ENCODE measurements around the gene DAP. TPM values are rescaled to one million over a fixed set of nuclear protein-coding genes. Genes with fewer than 3 reads are reported as not detected.
"Not testable (repeated sequence)": the region's sequence is repeated elsewhere in the genome, so short reads cannot be mapped to it uniquely, and the experiment has no call there.

The DAP gene
- total RNA-seq, 1 donor from 2014 or later: 17.9 TPM

DNA sequence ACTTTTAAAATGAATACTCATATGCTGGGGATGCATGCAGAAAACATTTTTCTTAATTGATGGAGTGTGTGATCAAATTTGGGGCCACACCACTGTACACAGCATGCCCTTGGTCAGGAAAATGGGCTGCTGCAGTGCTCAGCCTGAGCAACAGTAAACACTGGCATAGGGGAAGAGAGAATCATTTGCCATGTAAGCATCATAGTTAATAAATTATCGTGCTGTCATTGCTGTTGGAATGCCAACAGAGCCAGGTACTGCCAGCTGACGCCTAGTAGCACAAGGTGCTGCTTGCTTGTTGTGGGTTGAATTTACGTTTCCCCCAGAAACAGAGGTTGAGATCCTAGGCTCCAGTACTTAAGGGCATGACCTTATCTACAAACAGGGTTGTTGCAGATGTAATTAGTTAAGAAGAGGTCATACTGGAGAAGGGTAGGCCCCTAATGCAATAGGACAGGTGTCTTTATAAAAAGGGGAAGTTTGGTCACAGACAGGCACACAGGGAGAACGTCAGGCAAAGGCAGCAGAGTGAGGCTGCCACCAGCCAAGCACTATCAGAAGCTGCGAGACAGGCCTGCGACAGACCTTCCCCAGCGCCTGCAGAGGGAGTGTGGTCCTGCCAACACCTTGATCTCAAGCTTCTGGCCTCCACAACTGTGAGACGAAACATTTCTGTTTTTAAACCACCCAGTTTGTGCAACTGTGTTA is 25.3 kb downstream of the DAP start:
- no peak for DNase-seq (ENCODE audit: low read depth)

DNA sequence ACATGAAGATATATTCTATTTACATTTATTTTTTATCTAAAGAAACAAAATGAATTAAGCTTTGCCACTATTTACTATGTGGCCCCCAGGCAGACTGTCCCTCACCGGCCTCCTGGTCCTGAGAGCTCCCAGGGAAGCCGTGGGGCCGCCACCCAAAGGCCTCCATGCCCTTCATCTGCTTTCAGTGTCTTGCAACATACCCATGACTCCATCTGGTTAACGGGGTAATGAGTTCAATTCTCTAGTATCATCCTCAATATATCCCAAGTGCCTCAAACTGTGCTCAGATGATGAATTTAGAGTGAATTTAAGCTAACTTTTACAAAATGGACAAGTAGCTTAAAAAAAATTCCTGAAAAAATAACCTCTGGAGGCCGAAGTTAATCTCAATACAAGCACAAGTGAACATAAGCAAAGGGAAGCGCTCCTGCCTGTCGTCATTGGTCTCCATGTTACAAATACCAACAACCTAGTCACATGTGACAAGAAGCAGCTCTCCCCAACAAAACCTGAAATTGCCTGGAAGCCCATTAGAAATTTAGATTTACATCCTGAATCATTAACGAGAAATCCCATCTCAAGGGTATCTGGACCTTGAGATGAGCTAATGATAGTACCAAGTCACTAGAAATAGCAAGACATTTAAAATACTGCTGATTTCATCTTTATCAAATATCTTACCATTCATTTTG is 26.1 kb downstream of the DAP start:
- DNase-seq (ENCODE audit: low read depth): no peak

DNA sequence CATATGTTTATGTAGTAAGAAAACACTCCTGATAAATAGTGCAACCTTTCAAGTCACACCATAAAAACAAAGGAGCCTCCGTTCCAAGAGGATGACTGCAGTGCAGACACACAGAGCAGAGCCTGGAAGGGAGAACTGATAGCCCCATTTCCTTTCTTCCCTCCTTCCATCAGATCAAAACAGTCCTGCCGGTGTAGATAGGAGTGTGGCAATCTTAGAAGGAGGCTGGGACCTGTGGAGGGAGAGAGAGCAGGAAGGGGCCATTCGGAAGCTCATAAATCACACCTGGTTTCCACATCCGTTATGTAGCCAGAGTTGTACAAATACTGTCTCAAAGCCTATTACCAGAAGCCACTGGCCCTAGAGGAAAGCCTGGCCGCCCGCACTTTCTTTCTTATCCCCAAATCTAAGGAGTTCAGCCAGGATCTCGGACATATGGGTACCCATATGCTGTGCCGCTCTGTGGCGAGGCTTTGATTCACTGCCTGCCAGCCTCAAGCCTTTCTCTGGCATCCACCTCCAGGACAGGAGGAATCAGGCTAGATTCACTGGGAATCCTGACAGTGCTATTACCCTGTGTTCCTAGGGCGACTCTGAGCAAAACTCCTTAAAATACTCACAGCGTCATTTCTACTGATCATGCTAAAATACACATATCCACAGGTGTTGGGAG is 26.9 kb downstream of the DAP start:
- no peak for DNase-seq (ENCODE audit: low read depth)

DNA sequence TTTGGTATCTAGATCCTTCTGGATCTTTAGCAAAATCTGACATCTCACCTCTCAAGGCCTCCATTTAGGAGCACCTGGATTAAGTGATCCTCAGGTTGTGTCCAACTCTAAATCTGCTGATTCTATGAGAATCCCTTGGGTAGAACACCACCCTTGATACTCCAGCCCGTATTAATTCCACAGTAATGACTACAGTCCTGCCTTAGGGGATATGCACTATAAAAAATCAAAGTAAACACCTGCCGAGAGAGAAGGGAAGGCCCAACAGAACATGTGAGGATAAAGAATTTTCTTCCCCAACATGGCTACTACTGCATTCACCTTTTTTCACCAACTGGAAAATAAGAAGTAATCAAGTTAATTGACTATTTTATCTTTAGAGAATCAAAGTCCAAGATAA is 27.6 kb downstream of the DAP start:
- DNase-seq (ENCODE audit: low read depth): no peak

DNA sequence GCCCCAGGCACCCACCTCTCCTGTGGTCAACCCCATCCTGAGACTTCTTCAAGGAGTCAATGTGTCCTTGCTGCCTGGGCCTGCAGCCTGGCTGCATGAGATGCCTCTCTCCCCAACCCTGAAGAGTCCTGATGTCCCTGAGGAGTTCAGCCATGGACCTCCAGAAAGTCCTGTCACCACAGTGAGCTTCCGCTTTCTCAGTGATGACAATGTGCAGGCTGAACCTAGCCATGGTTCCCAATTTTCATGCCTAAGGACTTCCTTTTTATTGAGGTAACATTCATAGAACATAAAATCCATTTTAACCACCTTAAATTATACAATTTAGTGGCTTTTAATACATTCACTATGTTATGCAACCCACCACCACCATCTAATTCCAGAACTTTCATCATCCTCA is 29.1 kb downstream of the DAP start:
- no peak for DNase-seq (ENCODE audit: low read depth)

DNA sequence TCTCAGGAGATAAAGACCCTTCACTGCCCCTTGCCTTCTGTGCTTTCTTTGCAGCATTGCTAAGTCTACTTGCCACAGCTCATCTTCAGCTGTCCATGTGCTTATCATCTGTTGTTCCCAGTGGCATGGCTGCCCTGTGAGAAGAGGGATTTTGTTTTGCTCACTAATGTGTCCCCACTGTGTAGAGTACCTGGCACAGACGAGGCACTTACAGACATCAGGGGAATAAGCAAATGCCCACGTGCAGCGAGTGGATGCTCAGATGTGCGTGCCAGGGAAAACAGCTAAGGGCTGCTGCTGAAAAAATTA is 31.0 kb downstream of the DAP start:
- DNase-seq (ENCODE audit: low read depth): peak; percentile 33

DNA sequence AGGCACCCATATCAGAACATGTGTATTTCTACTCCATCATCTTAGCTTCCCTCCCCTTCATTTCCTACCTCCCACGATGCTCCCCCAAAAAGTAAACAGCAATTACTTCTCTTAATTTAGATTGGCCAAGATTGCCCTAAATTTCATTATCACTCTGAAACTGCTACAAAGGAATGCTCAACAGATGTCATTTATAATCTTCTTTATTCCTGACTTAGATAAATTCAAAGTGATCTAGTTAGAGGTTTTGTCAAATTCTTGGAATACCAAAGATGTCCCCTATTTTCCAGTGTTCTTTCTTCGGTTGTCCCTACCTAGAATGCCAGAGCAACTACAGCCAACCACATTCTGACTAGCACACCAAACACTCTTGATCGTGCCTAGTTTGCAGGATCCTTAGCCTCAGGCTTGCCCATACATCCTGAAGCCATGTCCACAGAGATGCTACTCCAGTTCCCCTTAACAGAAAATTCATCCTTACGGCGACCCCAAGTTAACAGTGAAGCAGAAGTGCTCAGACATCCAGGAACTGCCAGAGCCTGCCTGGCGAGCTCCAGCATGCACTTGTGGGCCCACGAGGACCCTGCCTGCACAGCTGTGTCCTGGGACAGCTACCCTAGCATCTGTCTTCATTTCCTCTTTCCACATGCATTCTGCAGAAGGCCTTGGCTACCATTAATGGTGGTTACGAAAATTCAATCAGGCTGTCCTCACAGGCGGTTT is 31.6 kb downstream of the DAP start:
- no peak for DNase-seq (ENCODE audit: low read depth)

DNA sequence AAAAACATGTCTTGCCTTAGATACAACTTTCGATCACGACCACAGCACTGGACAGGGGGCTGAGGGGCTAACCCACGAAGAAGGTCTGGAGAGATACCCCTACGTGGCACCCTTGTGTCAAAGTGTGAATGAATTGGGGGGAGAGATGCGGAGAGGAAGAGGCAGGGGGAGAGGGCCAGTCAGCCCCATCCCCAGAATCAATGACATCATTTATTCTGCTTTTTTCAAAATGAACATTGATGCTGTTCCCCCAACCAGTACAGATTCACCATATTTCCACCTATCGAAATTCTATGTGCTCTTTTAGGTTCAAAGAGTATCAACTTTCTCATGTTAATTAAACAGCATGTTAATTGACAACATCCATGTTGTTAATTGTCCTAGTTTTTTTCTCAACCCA is 32.4 kb downstream of the DAP start:
- DNase-seq (ENCODE audit: low read depth): no peak

DNA sequence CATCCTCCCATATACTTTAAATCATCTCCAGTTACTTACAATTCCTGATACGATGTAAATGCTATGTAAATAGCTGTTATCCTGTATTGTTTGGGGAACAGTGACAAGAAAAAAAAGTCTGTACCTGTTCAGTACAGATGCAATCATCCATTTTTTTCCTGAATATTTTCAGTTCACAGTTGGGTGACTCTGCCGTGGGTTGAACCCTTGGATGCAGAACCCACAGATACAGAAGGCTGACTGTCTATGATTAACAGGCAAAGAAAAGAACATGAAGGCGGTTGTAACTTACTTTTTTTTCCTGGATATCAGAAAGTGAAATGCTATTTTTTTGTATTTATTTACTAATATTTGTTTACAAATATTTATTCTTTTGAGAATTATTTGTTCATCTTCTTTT is 33.2 kb downstream of the DAP start:
- no peak for DNase-seq (ENCODE audit: low read depth)

DNA sequence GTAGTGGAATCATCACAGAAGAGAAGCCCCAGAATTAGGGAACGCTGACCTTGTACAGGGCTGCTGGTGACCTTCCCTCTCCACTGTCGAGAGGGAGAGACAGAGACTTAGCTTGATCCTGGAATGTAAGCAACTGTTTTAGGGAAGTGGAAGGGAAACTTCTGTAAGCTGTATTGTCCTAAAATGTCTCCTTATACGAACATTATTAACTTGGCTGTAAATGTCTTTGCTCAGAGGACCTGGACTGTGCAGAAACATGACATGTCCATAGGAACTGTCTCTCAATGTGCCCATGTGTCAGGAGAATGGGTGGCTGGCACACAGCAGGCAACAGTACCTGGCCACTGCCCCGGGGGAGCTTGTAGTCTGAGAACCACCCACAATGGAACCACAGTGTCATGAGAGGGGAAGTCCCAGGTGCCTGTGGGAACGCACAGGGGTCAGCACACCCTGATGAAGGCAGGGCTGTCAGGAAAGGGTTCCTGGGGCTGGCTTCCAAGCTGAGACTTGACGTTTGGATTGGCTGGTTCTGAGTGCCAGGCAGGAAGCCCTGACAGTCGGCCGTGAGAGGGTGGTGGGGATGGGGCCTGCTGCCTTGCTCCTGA is 34.0 kb downstream of the DAP start:
- no peak for DNase-seq (ENCODE audit: low read depth)

DNA sequence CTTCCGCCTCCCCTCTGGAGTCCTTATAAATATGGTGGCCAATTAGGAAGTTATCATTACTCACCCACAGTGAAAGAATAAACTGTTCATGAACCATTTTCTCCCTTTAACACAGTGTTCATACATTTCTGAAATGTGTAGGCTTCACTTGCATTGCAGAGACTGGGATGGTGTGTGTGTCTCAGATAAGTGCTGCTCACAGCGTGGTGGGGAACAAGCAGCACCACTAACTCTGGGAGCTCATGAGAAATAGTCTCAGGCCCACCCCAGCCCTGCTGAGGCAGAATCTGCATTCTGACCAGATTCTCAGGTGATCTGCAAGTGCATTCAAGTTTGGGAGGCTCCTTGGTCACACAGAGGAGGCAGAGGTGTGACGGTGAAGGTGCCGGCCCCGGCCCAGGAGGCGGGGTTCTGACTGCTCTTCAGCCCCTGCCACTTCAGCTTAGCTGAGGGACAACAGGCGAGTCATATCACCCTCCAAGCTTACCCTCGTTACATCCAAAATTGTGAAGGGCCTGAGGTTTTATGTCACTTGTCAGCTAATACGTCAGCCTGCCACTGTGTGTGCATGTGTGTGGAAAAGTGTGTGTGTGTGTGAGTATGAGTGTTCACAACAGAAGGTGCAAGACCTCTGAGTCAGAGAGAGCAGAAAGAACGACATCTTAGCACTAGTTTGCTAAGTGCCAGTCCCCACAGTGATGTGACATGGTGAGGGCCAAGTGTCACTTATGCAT is 34.7 kb downstream of the DAP start:
- no peak for DNase-seq (ENCODE audit: low read depth)

DNA sequence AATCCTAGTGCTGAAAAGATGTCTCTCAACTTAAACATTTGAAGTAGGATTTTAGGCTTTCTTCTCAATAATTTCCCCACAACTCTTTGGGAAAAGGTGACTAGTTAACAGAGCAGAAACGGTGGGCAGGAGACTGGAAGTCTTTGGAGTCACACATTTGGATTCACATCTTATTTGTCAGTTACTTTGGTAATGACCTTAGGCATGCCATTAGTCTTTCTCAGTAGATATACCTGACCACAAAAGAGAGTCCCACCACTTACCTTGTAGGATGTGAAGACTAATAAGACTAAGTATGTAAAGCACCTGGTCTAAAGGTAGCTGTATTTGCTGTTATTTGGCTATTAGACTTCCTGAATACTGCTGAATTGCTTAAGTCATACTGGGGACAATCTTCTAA is 35.4 kb downstream of the DAP start:
- no peak for DNase-seq (ENCODE audit: low read depth)

DNA sequence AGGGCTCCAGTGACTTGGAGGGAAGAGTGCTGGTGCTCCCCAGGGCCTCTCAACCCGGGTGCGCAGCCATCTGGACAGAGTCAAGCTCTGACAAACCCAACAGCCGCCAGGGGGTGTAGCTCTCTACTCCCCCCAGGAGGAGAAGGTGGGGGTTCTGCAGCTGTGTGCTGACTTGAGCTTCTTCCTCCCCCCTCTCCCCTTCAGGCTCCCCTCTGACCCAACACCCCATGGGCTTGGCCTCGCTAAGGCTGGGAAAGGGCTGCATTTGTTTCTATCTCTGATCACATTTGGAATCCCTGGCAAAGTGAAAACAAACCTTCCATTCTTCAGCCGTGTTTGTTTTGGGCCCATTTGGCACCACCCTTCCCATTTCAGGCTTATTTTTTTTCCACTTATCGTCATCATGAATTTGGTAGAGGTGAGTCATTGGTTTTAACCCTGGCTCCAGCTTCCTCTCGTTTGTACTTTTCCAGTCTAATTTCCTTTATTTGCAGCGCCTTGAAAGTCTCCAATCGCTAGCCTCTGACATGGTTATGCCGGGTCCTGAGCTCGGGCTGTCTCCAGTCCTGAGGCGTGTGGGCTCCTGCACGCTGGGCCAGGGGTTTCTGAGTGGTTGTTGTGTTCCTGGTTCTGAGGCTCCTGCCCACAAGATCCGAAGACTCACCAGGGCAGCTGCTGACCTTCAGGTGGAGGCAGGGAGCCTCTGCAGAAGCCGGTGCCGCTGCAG is 36.1 kb downstream of the DAP start:
- DNase-seq (ENCODE audit: low read depth): peak; percentile 63

DNA sequence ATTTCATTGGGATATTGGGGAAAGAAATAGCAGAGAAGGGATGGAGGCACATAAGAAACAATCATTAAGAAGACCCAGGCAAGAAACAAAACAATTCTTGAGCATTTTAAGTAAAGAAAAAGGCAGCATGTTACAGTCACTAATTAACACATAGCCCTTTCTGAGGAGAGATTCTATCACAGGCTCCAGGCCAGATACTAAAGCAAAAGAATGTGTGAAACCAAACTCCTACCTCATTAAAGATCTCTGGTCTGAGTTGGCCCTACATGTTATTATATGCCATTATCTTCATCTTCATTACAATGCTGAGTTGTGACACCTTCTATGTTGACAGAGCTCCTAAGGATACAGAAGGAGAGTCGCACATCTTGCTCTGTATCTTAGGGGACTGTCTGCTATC is 37.5 kb downstream of the DAP start:
- DNase-seq (ENCODE audit: low read depth): no peak

DNA sequence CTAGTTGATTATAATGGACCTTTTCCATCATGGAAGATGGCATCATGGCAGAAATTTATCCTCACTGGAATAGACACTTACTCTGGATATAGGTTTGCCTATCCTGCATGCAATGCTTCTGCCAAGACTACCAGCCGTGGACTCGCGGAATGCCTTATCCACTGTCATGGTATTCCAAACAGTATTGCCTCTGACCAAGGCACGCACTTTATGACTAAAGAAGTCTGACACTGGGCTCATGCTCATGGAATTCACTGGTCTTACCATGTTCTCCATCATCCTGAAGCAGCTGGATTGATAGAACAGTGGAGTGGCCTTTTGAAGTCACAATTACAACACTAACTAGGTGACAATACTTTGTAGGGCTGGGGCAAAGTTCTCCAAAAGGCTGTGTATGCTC is 40.3 kb downstream of the DAP start:
- not testable (repeated sequence) for DNase-seq (ENCODE audit: low read depth)

DNA sequence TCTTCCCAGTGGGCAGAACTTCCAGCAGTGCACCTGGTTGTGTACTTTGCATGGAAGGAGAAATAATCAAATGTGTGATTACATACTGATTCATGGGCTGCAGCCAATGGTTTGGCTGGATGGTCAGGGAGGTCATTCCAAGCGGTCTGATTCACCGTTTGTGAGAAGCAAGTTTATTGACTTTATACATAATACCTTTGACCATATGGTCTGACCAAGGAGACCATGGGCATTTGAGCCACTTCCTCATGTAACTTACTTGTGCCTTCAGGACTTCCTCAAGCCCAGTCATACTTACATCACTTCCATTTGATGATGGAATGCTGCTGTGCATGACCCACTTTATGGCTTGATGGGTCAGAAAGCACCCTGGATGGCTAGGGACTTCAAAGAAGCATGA is 41.1 kb downstream of the DAP start:
- DNase-seq (ENCODE audit: low read depth): no peak

DNA sequence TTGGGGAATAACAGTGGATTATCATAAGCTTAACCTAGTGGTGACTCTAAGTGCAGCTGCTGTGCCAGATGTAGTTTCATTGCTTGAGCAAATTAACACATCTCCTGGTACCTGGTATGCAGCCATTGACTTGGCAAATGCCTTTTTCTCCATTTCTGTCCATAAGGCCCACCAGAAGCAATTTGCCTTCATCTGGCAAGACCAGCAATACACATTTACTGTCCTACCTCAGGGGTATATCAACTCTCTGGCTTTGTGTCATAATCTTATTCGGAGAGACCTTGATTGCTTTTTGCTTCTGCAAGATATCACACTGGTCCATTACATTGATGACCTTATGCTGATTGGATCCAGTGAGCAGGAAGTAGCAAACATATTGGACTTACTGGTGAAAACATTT is 42.4 kb downstream of the DAP start:
- DNase-seq (ENCODE audit: low read depth): not testable (repeated sequence)

DNA sequence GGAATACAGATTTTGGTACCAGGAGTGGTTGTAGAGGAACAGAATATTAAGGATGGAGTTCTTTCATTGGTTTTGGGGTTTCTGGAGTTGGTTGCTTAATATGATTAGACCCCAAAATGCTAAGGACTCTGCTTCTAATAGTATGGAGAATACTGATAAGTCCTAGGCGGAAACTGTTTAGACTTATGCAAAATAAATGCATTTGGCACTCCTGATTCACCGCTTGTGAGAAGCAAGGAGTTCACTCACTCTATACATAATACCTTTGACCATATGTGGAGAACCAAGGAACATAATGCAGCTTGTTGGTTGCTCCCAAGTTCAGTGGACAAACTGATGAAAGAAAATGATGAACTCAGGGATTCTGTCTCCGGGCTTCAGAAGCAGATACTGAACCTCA is 44.2 kb downstream of the DAP start:
- DNase-seq (ENCODE audit: low read depth): not testable (repeated sequence)

DNA sequence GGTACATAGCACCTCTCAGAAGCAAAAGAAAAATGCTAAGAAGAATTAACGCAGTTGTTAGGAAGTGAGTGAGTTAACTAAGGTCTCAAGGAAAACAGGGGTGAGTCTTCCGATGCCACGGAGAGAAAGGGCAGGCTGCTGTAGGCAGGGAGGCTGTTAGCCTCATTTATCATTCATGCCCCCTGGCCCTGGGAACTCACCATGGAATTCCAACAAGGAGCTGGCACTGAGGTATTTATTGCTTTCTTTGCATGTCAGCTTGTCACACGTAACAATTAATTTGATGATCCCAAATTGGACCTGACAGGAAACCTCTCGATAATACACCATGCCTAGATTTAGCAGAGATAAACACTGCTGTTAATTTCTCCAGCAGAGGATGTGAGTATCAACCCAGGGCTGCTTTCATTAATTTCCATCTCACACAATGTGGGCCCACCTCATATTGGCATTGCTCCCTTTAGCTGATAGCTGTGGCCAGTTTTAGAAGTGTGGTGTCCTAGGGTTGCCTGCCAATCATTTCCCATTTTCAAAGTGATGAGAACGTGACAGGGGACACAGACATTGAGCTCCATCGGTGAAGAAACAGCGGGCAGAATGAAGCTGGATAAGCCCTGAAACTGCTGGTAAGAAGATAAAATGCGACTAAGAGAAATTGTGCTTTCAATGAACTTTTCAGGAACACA is 45.3 kb downstream of the DAP start:
- DNase-seq (ENCODE audit: low read depth): no peak

Data from myocyte (in vitro differentiated cells).